ENCODE data around the gene YWHAB. TPM values are rescaled to one million over a fixed set of nuclear protein-coding genes. Genes with fewer than 3 reads are reported as not detected.

YWHAB gene
- total RNA-seq, 1 experiment from 2014 or later, result 118 TPM

GRCh38 chr20:44900231-44900854, 14.8 kb downstream of the YWHAB start:
- Histone ChIP-seq H3K27me3 (ENCODE audit: low read length) (no peaks in the 10 kb centered on the region), H3K79me2 (ENCODE audit: low read length) (peaks cover 82% of the 10 kb centered on the region), H3K4me1 (ENCODE audit: insufficient read depth, low read length) (no peaks in the 10 kb centered on the region), H3K9ac (ENCODE audit: low read length) (no peak overlapping the region), H3F3A (ENCODE audit: low read length, unreplicated experiment) (no peaks in the 10 kb centered on the region), H3K9me3 (ENCODE audit: low read length) (no peaks in the 10 kb centered on the region), H3K9me2 (replicated peaks; ENCODE audit: low read length) (no peaks in the 10 kb centered on the region), H3K4me2 (ENCODE audit: low read length) (no peak overlapping the region), H3K36me3 (ENCODE audit: low read depth, low read length) (peaks cover 55% of the 10 kb centered on the region), H3K27ac (ENCODE audit: low read length) (no peak overlapping the region), H3K4me3 (ENCODE audit: low read length) (no peak overlapping the region), H2AFZ (ENCODE audit: low read length) (no peak overlapping the region), H4K20me1 (ENCODE audit: low read length) (peaks cover 65% of the 10 kb centered on the region)
- TF ChIP-seq EZH2 (IDR thresholded peaks at IDR 0.05; ENCODE audit: low read length, unreplicated experiment), result no peak
- TF ChIP-seq, protein P1, sequence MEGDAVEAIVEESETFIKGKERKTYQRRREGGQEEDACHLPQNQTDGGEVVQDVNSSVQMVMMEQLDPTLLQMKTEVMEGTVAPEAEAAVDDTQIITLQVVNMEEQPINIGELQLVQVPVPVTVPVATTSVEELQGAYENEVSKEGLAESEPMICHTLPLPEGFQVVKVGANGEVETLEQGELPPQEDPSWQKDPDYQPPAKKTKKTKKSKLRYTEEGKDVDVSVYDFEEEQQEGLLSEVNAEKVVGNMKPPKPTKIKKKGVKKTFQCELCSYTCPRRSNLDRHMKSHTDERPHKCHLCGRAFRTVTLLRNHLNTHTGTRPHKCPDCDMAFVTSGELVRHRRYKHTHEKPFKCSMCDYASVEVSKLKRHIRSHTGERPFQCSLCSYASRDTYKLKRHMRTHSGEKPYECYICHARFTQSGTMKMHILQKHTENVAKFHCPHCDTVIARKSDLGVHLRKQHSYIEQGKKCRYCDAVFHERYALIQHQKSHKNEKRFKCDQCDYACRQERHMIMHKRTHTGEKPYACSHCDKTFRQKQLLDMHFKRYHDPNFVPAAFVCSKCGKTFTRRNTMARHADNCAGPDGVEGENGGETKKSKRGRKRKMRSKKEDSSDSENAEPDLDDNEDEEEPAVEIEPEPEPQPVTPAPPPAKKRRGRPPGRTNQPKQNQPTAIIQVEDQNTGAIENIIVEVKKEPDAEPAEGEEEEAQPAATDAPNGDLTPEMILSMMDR (conservative IDR thresholded peaks at IDR 0.05; ENCODE audit: low read depth, low read length), result no peak
- POLR2A ChIA-PET (ENCODE audit: unreplicated experiment), result interaction anchor here (0.7 kb wide), 1 partner anchor 779 kb away, joined by 6 read pairs; no protein-coding TSS in a partner anchor
- CTCF ChIA-PET, result no interaction called here
- no TSS peak for BruUV-seq (replicated peaks)
- no peak for ATAC-seq
- intact Hi-C loops (cut with micrococcal nuclease), result no loop called here
- DNase-seq, result no peak

GRCh38 chr20:44901974-44902373, 16.5 kb downstream of the YWHAB start:
- Histone ChIP-seq H3K9ac (ENCODE audit: low read length) (no peak overlapping the region), H3K9me3 (ENCODE audit: low read length) (no peaks in the 10 kb centered on the region), H3K4me2 (ENCODE audit: low read length) (no peak overlapping the region), H3K36me3 (ENCODE audit: low read depth, low read length) (peaks cover 65% of the 10 kb centered on the region), H3K4me3 (ENCODE audit: low read length) (no peak overlapping the region), H3K27ac (ENCODE audit: low read length) (no peak overlapping the region), H4K20me1 (ENCODE audit: low read length) (peaks cover 49% of the 10 kb centered on the region), H2AFZ (ENCODE audit: low read length) (no peak overlapping the region), H3K79me2 (ENCODE audit: low read length) (peaks cover 66% of the 10 kb centered on the region), H3K27me3 (ENCODE audit: low read length) (no peaks in the 10 kb centered on the region), H3K9me2 (replicated peaks; ENCODE audit: low read length) (no peaks in the 10 kb centered on the region), H3F3A (ENCODE audit: low read length, unreplicated experiment) (no peaks in the 10 kb centered on the region), H3K4me1 (ENCODE audit: insufficient read depth, low read length) (no peaks in the 10 kb centered on the region)
- ChIA-PET POLR2A (ENCODE audit: unreplicated experiment) (interaction anchor here (0.6 kb wide), 1 partner anchor 711 kb away, joined by 5 read pairs; no protein-coding TSS in a partner anchor), CTCF (no interaction called here)
- DNase-seq (peak; percentile 30), ATAC-seq (peak; percentile 53; the same call in 1 of the 2 replicates)
- intact Hi-C loops (cut with micrococcal nuclease), result no loop called here
- TF ChIP-seq EZH2 (IDR thresholded peaks at IDR 0.05; ENCODE audit: low read length, unreplicated experiment) (no peak), EZH2phosphoT487 (IDR thresholded peaks at IDR 0.05; ENCODE audit: borderline replicate concordance, low read length) (no peak)
- TF ChIP-seq, protein P1 (conservative IDR thresholded peaks at IDR 0.05; ENCODE audit: low read depth, low read length), result no peak
- BruUV-seq (replicated peaks), result no TSS peak

GRCh38 chr20:44904377-44904776, 18.9 kb downstream of the YWHAB start:
- ChIA-PET CTCF (no interaction called here), POLR2A (ENCODE audit: unreplicated experiment) (no interaction called here)
- ATAC-seq (no peak), DNase-seq (no peak)
- H3K9me3 ChIP-seq (ENCODE audit: low read length), result no peaks in the 10 kb centered on the region
- H3K4me3 ChIP-seq (ENCODE audit: low read length), result no peak overlapping the region
- H2AFZ ChIP-seq (ENCODE audit: low read length), result no peak overlapping the region
- H3K4me1 ChIP-seq (ENCODE audit: insufficient read depth, low read length), result no peaks in the 10 kb centered on the region; the same call in 1 of the 2 replicates
- peaks cover 42% of the 10 kb centered on the region for H3K79me2 ChIP-seq (ENCODE audit: low read length)
- TF ChIP-seq EZH2 (IDR thresholded peaks at IDR 0.05; ENCODE audit: low read length, unreplicated experiment), result no peak
- H3F3A ChIP-seq (ENCODE audit: low read length, unreplicated experiment), result peaks cover 7% of the 10 kb centered on the region
- intact Hi-C loops (cut with micrococcal nuclease), result no loop called here
- no peak overlapping the region for H3K9ac ChIP-seq (ENCODE audit: low read length)
- no peaks in the 10 kb centered on the region for H3K9me2 ChIP-seq (replicated peaks; ENCODE audit: low read length)
- H4K20me1 ChIP-seq (ENCODE audit: low read length), result peaks cover 28% of the 10 kb centered on the region
- no TSS peak for BruUV-seq (replicated peaks)
- H3K4me2 ChIP-seq (ENCODE audit: low read length), result no peak overlapping the region
- H3K27me3 ChIP-seq (ENCODE audit: low read length), result no peaks in the 10 kb centered on the region
- no peak overlapping the region for H3K27ac ChIP-seq (ENCODE audit: low read length)
- peaks cover 81% of the 10 kb centered on the region for H3K36me3 ChIP-seq (ENCODE audit: low read depth, low read length)
